ENCODE results near the gene REXO2. TPM values are rescaled to one million over a fixed set of nuclear protein-coding genes. Genes with fewer than 3 reads are reported as not detected.

Gene REXO2
- total and polyA plus RNA-seq, 2 of the 13 experiments (the other 11 are each of a cell fraction or from before 2014, with no cell fraction given), result 95.6 to 104 TPM

DNA sequence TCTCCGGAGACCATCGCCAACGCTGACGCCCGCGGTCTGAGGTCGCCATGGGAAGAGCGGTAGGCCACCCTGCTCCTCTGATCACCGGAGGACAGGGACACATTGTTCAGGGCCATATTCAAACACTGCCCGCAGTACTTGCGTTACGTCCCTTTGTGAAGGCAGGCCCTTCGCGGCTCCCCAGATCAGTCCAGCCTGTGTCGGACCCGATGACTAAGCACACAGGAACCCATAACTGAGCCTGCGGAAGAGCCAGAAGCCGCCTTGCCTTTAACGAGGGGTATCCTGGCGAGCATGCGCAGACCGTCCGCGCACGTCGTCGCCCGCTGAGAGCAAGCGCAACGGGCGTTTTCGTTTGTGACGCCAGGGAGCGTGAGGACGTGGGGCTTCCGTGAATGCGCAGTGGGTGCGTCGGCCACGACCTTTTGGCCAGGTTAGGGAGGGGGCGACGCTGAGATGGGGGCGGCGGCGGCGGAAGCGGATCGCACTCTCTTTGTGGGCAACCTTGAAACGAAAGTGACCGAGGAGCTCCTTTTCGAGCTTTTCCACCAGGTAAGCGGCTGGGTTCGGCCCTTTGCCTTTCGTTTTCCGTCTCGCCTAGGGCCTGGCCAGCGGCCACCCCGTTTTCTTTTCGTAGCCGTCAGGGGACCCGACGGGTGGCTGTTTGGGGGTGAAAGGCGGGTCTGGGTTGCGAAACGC is 38.9 kb upstream of the REXO2 start, which contains the start of the genes C11orf71 and RBM7 (continued):
- TF ChIP-seq CEBPZ (IDR thresholded peaks at IDR 0.05; ENCODE audit: low read length), result no peak
- TF ChIP-seq ZNF460 (CRISPR knock-in tag; IDR thresholded peaks at IDR 0.05; ENCODE audit: borderline replicate concordance), result no peak
- TF ChIP-seq, protein P1, sequence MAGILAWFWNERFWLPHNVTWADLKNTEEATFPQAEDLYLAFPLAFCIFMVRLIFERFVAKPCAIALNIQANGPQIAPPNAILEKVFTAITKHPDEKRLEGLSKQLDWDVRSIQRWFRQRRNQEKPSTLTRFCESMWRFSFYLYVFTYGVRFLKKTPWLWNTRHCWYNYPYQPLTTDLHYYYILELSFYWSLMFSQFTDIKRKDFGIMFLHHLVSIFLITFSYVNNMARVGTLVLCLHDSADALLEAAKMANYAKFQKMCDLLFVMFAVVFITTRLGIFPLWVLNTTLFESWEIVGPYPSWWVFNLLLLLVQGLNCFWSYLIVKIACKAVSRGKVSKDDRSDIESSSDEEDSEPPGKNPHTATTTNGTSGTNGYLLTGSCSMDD (CRISPR knock-in tag; IDR thresholded peaks at IDR 0.05), result no peak
- TF ChIP-seq ZNF484 (CRISPR knock-in tag; IDR thresholded peaks at IDR 0.05; ENCODE audit: borderline replicate concordance, low read depth), result no peak
- 0 out of 2 replicates have a peak, but pooled peaks have one; percentile 55 for TF ChIP-seq THAP7 (CRISPR knock-in tag; IDR thresholded peaks at IDR 0.05)
- no peak for TF ChIP-seq PTBP1 (IDR thresholded peaks at IDR 0.05; ENCODE audit: low read depth, low read length, poor library complexity, severe bottlenecking)
- TF ChIP-seq NFATC3 (CRISPR knock-in tag; IDR thresholded peaks at IDR 0.05), result no peak; the same call in 1 of the 2 replicates
- no peak; the same call in 1 of the 2 replicates for TF ChIP-seq SNAI1 (CRISPR knock-in tag; IDR thresholded peaks at IDR 0.05; ENCODE audit: borderline replicate concordance)
- no peak for TF ChIP-seq ZNF296 (CRISPR knock-in tag; conservative IDR thresholded peaks at IDR 0.05)
- no peak for TF ChIP-seq ATM (IDR thresholded peaks at IDR 0.05; ENCODE audit: borderline replicate concordance)
- TF ChIP-seq LCORL (IDR thresholded peaks at IDR 0.05), result no peak
- TF ChIP-seq LCORL (CRISPR knock-in tag; IDR thresholded peaks at IDR 0.05), result peak; percentile 74

All from HepG2 (cell line).